ENCODE results near the gene PCDHGA11.
"Not testable (repeated sequence)": the region's sequence is repeated elsewhere in the genome, so short reads cannot be mapped to it uniquely, and the experiment has no call there.

The PCDHGA11 gene

GRCh38 chr5:141420855-141421488 lies at the start of gene PCDHGA11:
PCDHGA11 (plus strand) TSS chr5:141421051; CDS start chr5:141421228, 177 bp downstream.
- peak; percentile 69 for DNase-seq (ENCODE audit: low read depth, low spot score)

GRCh38 chr5:141371572-141372475 lies 49.0 kb upstream of the PCDHGA11 start:
- no peak for DNase-seq (ENCODE audit: low read depth, low spot score)

GRCh38 chr5:141373673-141374317 lies 47.1 kb upstream of the PCDHGA11 start, which contains the start of gene PCDHGA6:
PCDHGA6 (plus strand) TSS chr5:141373891; CDS start chr5:141374084, 193 bp downstream.
- DNase-seq (ENCODE audit: low read depth, low spot score) = peak; percentile 36

GRCh38 chr5:141374627-141375026 lies 46.2 kb upstream of the PCDHGA11 start:
- no peak for DNase-seq (ENCODE audit: low read depth, low spot score)

GRCh38 chr5:141375444-141376155 lies 45.3 kb upstream of the PCDHGA11 start:
- DNase-seq (ENCODE audit: low read depth, low spot score) = not testable (repeated sequence)

GRCh38 chr5:141382469-141383294 lies 38.2 kb upstream of the PCDHGA11 start, which contains the start of gene PCDHGA7:
PCDHGA7 (plus strand) TSS chr5:141382742; CDS start chr5:141382900, 158 bp downstream.
- peak; percentile 51 for DNase-seq (ENCODE audit: low read depth, low spot score)

- no peak for DNase-seq (ENCODE audit: low read depth, low spot score)
Observed at GRCh38 chr5:141383345-141383744, 37.5 kb upstream of the PCDHGA11 start.

- DNase-seq (ENCODE audit: low read depth, low spot score) = no peak
Observed at GRCh38 chr5:141384471-141385267, 36.2 kb upstream of the PCDHGA11 start.

GRCh38 chr5:141387557-141388311 lies 33.1 kb upstream of the PCDHGA11 start, which contains the start of gene PCDHGB4:
PCDHGB4 (plus strand) TSS chr5:141387698; CDS start chr5:141387885, 187 bp downstream.
- peak; percentile 62 for DNase-seq (ENCODE audit: low read depth, low spot score)

- no peak for DNase-seq (ENCODE audit: low read depth, low spot score)
Observed at GRCh38 chr5:141388661-141389060, 32.2 kb upstream of the PCDHGA11 start.

- DNase-seq (ENCODE audit: low read depth, low spot score) = no peak
Observed at GRCh38 chr5:141389153-141390042, 31.5 kb upstream of the PCDHGA11 start.

- no peak for DNase-seq (ENCODE audit: low read depth, low spot score)
Observed at GRCh38 chr5:141392429-141393198, 28.2 kb upstream of the PCDHGA11 start, which contains the start of gene PCDHGA8. PCDHGA8 (plus strand) TSS chr5:141392633; CDS start chr5:141392814, 181 bp downstream.

GRCh38 chr5:141393267-141393666 lies 27.6 kb upstream of the PCDHGA11 start:
- DNase-seq (ENCODE audit: low read depth, low spot score) = no peak

GRCh38 chr5:141394401-141395187 lies 26.3 kb upstream of the PCDHGA11 start:
- not testable (repeated sequence) for DNase-seq (ENCODE audit: low read depth, low spot score)

- DNase-seq (ENCODE audit: low read depth, low spot score) = peak; percentile 66
Observed at GRCh38 chr5:141397756-141398551, 22.9 kb upstream of the PCDHGA11 start, which contains the start of gene PCDHGB5. PCDHGB5 (plus strand) TSS chr5:141397947; CDS start chr5:141398128, 181 bp downstream.

Measured in astrocyte of the hippocampus (primary cell).